Neuronal stem cell (in vitro differentiated cells): Measurements from ENCODE around the gene ATF1.
"Not testable (repeated sequence)": the region's sequence is repeated elsewhere in the genome, so short reads cannot be mapped to it uniquely, and the experiment has no call there.

Experiments used
- DNase-seq: peaks from one replicate; pipeline ENCODE4 v3.0.0-alpha.2; 2013; ENCODE audit warnings: low spot score
- H2AFZ ChIP-seq: one replicate; pipeline ENCODE4 v1.6.1; 2013; ENCODE audit warnings: mild to moderate bottlenecking, low read length, inconsistent platforms
- H2AK5ac ChIP-seq: 2 replicates; pipeline ENCODE4 v1.6.1; 2013; ENCODE audit warnings: low read depth, mild to moderate bottlenecking, inconsistent platforms, low read length, moderate library complexity, mixed read lengths
- H2BK120ac ChIP-seq: 2 replicates; pipeline ENCODE4 v1.6.1; 2013; ENCODE audit warnings: low read depth, mild to moderate bottlenecking, inconsistent platforms, low read length, moderate library complexity, mixed read lengths
- H2BK12ac ChIP-seq: one replicate; pipeline ENCODE4 v1.6.1; 2013; ENCODE audit warnings: low read length, inconsistent platforms
- H2BK15ac ChIP-seq: 2 replicates; pipeline ENCODE4 v1.6.1; 2013; ENCODE audit warnings: mild to moderate bottlenecking, low read length, inconsistent platforms, mixed read lengths
- H2BK5ac ChIP-seq: one replicate; pipeline ENCODE4 v1.6.1; 2013; ENCODE audit warnings: inconsistent platforms, mild to moderate bottlenecking, low read length, moderate library complexity
- H3K14ac ChIP-seq: one replicate; pipeline ENCODE4 v1.6.1; 2013; ENCODE audit warnings: low read length, inconsistent platforms
- H3K18ac ChIP-seq: 2 replicates; pipeline ENCODE4 v1.6.1; 2013; ENCODE audit warnings: low read length, inconsistent platforms
- H3K23ac ChIP-seq: 2 replicates; pipeline ENCODE4 v1.6.1; 2013; ENCODE audit warnings: low read depth, mild to moderate bottlenecking, mixed read lengths, low read length, inconsistent platforms; ENCODE audit not compliant: poor library complexity
- H3K27ac ChIP-seq: replicated peaks from 3 replicates; pipeline ENCODE4 v1.5.1; 2013; ENCODE audit warnings: low read length, inconsistent platforms
- H3K27me3 ChIP-seq, 3 experiments: 2 replicates each; pipeline ENCODE4 v1.6.1; 2013; ENCODE audit warnings: low read length in 3 of 3, mild to moderate bottlenecking in 2 of 3, inconsistent platforms in 1 of 3, low read depth in 1 of 3, mixed read lengths in 1 of 3, moderate library complexity in 1 of 3; ENCODE audit not compliant: control insufficient read depth in 3 of 3, insufficient read depth in 3 of 3
- H3K36me3 ChIP-seq, 2 donors: replicated peaks in 1 of 2; 2 replicates each; pipeline ENCODE4 v1.6.1; 2013; ENCODE audit warnings: low read length in 2 of 2; ENCODE audit not compliant: control insufficient read depth in 2 of 2, insufficient read depth in 2 of 2
- H3K4ac ChIP-seq: 2 replicates; pipeline ENCODE4 v1.6.1; 2013; ENCODE audit warnings: inconsistent platforms, mild to moderate bottlenecking, low read length, moderate library complexity
- H3K4me1 ChIP-seq, 2 donors: 1 replicate in 1 of 2; 2 replicates in 1 of 2; pipeline ENCODE4 v1.6.1; 2013; ENCODE audit warnings: low read length in 2 of 2, low read depth in 1 of 2; ENCODE audit not compliant: control insufficient read depth in 2 of 2, insufficient read depth in 1 of 2
- H3K4me2 ChIP-seq: one replicate; pipeline ENCODE4 v1.6.1; 2013; ENCODE audit warnings: mild to moderate bottlenecking, low read length, inconsistent platforms; ENCODE audit not compliant: insufficient read depth, poor library complexity, severe bottlenecking
- H3K4me3 ChIP-seq, 2 donors: 2 replicates each; pipeline ENCODE4 v1.5.1; 2013; ENCODE audit warnings: low read length in 2 of 2, mild to moderate bottlenecking in 2 of 2, inconsistent platforms in 1 of 2, moderate library complexity in 1 of 2
- H3K79me1 ChIP-seq: one replicate; pipeline ENCODE4 v1.6.1; 2013; ENCODE audit warnings: low read depth, mild to moderate bottlenecking, inconsistent platforms, low read length, moderate library complexity
- H3K9ac ChIP-seq: one replicate; pipeline ENCODE4 v1.6.1; 2013; ENCODE audit warnings: mild to moderate bottlenecking, low read depth, low read length, inconsistent platforms; ENCODE audit not compliant: poor library complexity
- H3K9me3 ChIP-seq, 2 donors: replicated peaks in 1 of 2; 2 replicates each; pipeline versions ENCODE3 to v1.6.1; 2013; ENCODE audit warnings: low read length in 2 of 2, mild to moderate bottlenecking in 2 of 2, inconsistent platforms in 1 of 2, low read depth in 1 of 2, mixed read lengths in 1 of 2, moderate library complexity in 1 of 2; ENCODE audit not compliant: control insufficient read depth in 2 of 2, insufficient read depth in 1 of 2
- H4K8ac ChIP-seq: one replicate; pipeline ENCODE4 v1.6.1; 2013; ENCODE audit warnings: low read depth, mild to moderate bottlenecking, inconsistent platforms, low read length, moderate library complexity
- H4K91ac ChIP-seq: one replicate; pipeline ENCODE4 v1.6.1; 2013; ENCODE audit warnings: low read length, low read depth, mild to moderate bottlenecking, inconsistent platforms; ENCODE audit not compliant: poor library complexity
- WGBS, 2 donors: extraction: QIAGEN DNeasy Blood & Tissue Kit; methylation state at CpG; one replicate each; pipeline ENCODE4 v1.1.7; 2013; ENCODE audit warnings: missing lambda C conversion rate in 2 of 2, mixed read lengths in 1 of 2; ENCODE audit not compliant: insufficient read length in 2 of 2, insufficient replicate concordance in 1 of 2; ENCODE audit errors: extremely low coverage in 2 of 2; 5-methylcytosine and 5-hydroxymethylcytosine counted together

The ATF1 gene

DNA sequence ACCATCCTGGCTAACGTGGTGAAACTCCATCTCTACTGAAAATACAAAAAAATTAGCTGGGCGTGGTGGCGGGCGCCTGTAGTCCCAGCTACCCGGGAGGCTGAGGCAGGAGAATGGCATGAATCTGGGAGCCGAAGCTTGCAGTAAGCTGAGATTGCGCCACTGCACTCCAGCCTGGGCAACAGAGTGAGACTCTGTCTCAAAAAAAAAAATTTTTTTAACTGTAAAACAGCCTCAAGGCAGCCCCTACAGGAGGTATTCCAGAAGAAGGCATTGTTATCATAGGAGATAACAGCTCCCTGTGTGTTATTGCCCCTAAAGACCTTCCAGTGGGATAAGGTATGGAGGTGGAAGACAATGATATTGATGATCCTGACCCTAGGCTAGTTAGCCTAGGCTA is 51.0 kb downstream of the ATF1 start:
- H2AK5ac ChIP-seq, H3K4me3 ChIP-seq, H3K27ac ChIP-seq, H2AFZ ChIP-seq, H4K8ac ChIP-seq, DNase-seq, H3K9ac ChIP-seq, H2BK15ac ChIP-seq, H3K79me1 ChIP-seq, H3K4me2 ChIP-seq, H3K23ac ChIP-seq, H3K9me3 ChIP-seq, H3K4me1 ChIP-seq, H2BK12ac ChIP-seq, H3K27me3 ChIP-seq, H3K4ac ChIP-seq, H3K18ac ChIP-seq, H4K91ac ChIP-seq, H2BK5ac ChIP-seq, H2BK120ac ChIP-seq, H3K14ac ChIP-seq: not testable (repeated sequence)
- peaks cover 13 to 94% of the 10 kb centered on the region in 2 donors for H3K36me3 ChIP-seq
- no CpG with 5 or more reads among the region's 7 CpGs for WGBS, 2 donors

DNA sequence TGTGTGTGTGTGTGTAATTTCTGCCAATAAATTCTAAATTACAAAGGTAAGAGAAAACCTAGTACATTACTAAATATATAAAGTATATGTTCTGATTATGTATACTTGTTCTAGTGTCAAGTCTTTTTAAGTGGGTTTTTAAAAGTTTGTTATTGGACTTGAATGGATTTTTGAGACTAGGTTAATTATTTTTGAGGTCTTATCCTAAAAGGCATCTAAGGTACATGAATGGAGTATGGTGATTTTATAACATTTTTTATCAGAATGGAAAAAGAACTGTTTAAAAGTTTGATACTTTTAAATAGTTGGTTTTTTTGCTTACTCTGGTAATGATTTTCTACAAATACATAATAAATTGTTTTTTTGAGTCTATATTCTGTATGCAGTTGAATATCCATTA is 56.3 kb downstream of the ATF1 start:
- no peak overlapping the region for H2BK15ac ChIP-seq
- no peaks in the 10 kb centered on the region for H3K4me1 ChIP-seq
- peaks cover 4 to 49% of the 10 kb centered on the region in 2 donors for H3K36me3 ChIP-seq
- H3K4me3 ChIP-seq: no peak overlapping the region
- no peak overlapping the region for H2BK120ac ChIP-seq
- no peak overlapping the region for H4K8ac ChIP-seq
- H2BK5ac ChIP-seq: no peak overlapping the region
- no peak overlapping the region for H4K91ac ChIP-seq
- H3K18ac ChIP-seq: no peak overlapping the region
- H2BK12ac ChIP-seq: no peak overlapping the region
- H3K14ac ChIP-seq: no peak overlapping the region
- H3K4me2 ChIP-seq: no peak overlapping the region
- H2AFZ ChIP-seq: no peak overlapping the region
- no peak overlapping the region for H3K4ac ChIP-seq
- no peak overlapping the region for H2AK5ac ChIP-seq
- no peak overlapping the region for H3K23ac ChIP-seq
- no peaks in the 10 kb centered on the region for H3K9me3 ChIP-seq
- no peak for DNase-seq
- no peaks in the 10 kb centered on the region for H3K27me3 ChIP-seq
- no peak overlapping the region for H3K27ac ChIP-seq
- no peaks in the 10 kb centered on the region for H3K79me1 ChIP-seq
- H3K9ac ChIP-seq: no peak overlapping the region

DNA sequence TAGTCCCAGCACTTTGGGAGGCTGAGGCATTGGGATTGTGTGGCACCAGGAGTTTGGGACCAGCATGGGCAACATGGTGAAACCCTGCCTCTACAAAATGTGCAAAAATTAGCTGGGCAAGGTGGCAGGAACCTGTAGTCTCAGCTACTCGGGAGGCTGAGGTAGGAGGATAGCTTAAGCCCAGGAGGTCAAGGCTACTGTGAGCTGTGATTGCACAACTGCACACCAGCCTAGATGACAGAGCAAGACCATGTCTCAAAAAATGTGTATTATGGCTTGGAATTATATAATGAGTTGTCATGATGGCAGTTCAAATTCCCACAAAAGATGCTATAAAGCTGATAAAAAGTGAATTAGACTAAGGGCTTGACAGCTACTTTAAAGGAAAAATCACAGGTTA is 58.2 kb downstream of the ATF1 start:
- Histone ChIP-seq H2AFZ (no peak overlapping the region), H4K91ac (no peak overlapping the region), H3K4me2 (no peak overlapping the region), H2AK5ac (no peak overlapping the region), H3K14ac (no peak overlapping the region), H3K23ac (no peak overlapping the region), H2BK120ac (no peak overlapping the region), H2BK5ac (no peak overlapping the region), H3K4ac (no peak overlapping the region), H3K36me3 (peaks cover 0 to 30% of the 10 kb centered on the region in 2 donors), H3K4me3 (no peak overlapping the region), H3K79me1 (no peaks in the 10 kb centered on the region), H2BK15ac (no peak overlapping the region), H3K27me3 (no peaks in the 10 kb centered on the region), H3K4me1 (no peaks in the 10 kb centered on the region), H2BK12ac (no peak overlapping the region), H4K8ac (no peak overlapping the region), H3K9me3 (no peaks in the 10 kb centered on the region), H3K9ac (no peak overlapping the region), H3K27ac (no peak overlapping the region), H3K18ac (no peak overlapping the region)
- DNase-seq: no peak
- no CpG with 5 or more reads among the region's 1 CpG for WGBS, 2 donors

DNA sequence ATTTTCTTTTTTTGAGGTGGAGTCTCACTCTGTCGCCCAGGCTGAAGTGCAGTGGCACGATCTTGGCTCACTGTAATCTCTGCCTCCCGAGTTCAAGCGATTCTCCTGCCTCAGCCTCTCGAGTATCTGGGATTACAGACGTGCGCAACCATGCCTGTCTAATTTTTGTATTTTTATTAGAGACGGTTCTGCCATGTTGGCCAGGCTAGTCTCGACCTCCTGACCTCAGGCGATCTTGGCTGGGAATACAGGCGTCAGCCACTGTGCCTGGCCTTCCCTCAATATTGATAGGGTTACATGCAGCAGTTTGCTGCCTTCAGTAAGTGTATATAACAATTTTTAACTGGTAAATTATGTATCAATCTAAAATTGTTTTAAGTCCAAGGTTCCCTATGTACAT is 59.8 kb downstream of the ATF1 start:
- not testable (repeated sequence) for H2BK15ac ChIP-seq
- WGBS, 2 donors: no CpG with 5 or more reads among the region's 11 CpGs

More for the DNA sequence above, 59.8 kb downstream of the ATF1 start:
- not testable (repeated sequence) for H3K4me3 ChIP-seq, H2BK5ac ChIP-seq, H3K27me3 ChIP-seq, H3K27ac ChIP-seq, H2AK5ac ChIP-seq, H4K8ac ChIP-seq, H4K91ac ChIP-seq, DNase-seq, H3K23ac ChIP-seq, H3K4me1 ChIP-seq, H3K4me2 ChIP-seq, H3K18ac ChIP-seq, H2BK120ac ChIP-seq, H3K4ac ChIP-seq, H3K79me1 ChIP-seq, H3K9me3 ChIP-seq, H2BK12ac ChIP-seq, H3K14ac ChIP-seq, H2AFZ ChIP-seq, H3K9ac ChIP-seq
- peaks cover 0 to 16% of the 10 kb centered on the region in 2 donors for H3K36me3 ChIP-seq
